CD14-positive monocyte (primary cell): ENCODE results near the gene CAPN13. TPM values are rescaled to one million over a fixed set of nuclear protein-coding genes. Genes with fewer than 3 reads are reported as not detected.

Experiments used
- DNase-seq, 3 donors: peaks; one replicate each; pipeline ENCODE4 v3.0.0-alpha.2; 2011 to 2022
- H2AFZ ChIP-seq: 2 replicates; pipeline ENCODE4 v1.6.0; 2012; ENCODE audit warnings: mild to moderate bottlenecking, low read depth, low read length, inconsistent platforms; ENCODE audit not compliant: insufficient read depth, poor library complexity, severe bottlenecking
- H3K27ac ChIP-seq, 2 donors: 1 replicate in 1 of 2; 2 replicates in 1 of 2; pipeline ENCODE4 v1.5.1; 2012 to 2013; ENCODE audit warnings: low read length in 2 of 2, control low read depth in 1 of 2, inconsistent platforms in 1 of 2, low read depth in 1 of 2, mild to moderate bottlenecking in 1 of 2
- H3K27me3 ChIP-seq, 2 donors: one replicate each; pipeline versions ENCODE4 v1.6.0 to v1.6.1; 2011 to 2013; ENCODE audit warnings: low read length in 2 of 2; ENCODE audit not compliant: control insufficient read depth in 2 of 2, insufficient read depth in 2 of 2
- H3K36me3 ChIP-seq, 2 donors: replicated peaks in 1 of 2; 1 replicate in 1 of 2; 2 replicates in 1 of 2; pipeline versions ENCODE4 v1.5.1 to v1.6.1; 2012 to 2013; ENCODE audit warnings: low read length in 2 of 2, control low read depth in 1 of 2, inconsistent platforms in 1 of 2, mild to moderate bottlenecking in 1 of 2; ENCODE audit not compliant: insufficient read depth in 2 of 2, control insufficient read depth in 1 of 2
- H3K4me1 ChIP-seq, 2 donors: 1 replicate in 1 of 2; 2 replicates in 1 of 2; pipeline versions ENCODE4 v1.5.1 to v1.6.1; 2012 to 2013; ENCODE audit warnings: low read length in 2 of 2, control low read depth in 1 of 2, inconsistent platforms in 1 of 2, mild to moderate bottlenecking in 1 of 2, moderate library complexity in 1 of 2; ENCODE audit not compliant: insufficient read depth in 2 of 2, control insufficient read depth in 1 of 2
- H3K4me2 ChIP-seq: replicated peaks from 2 replicates; pipeline ENCODE3; 2012; ENCODE audit warnings: low read length, moderate library complexity, mild to moderate bottlenecking; ENCODE audit not compliant: poor library complexity, severe bottlenecking; ENCODE audit errors: extremely low read depth
- H3K4me3 ChIP-seq, 3 experiments: fragments of 200-600 bp in 1 of 3; sonication (generic) in 1 of 3; replicated peaks in 1 of 3; 1 replicate in 2 of 3; 2 replicates in 1 of 3; pipeline ENCODE4 v1.5.1; 2011 to 2013; ENCODE audit warnings: low read length in 3 of 3, mild to moderate bottlenecking in 3 of 3, control low read depth in 2 of 3, low read depth in 2 of 3, inconsistent platforms in 1 of 3, moderate library complexity in 1 of 3
- H3K79me2 ChIP-seq: 2 replicates; pipeline ENCODE4 v1.6.0; 2012; ENCODE audit warnings: mild to moderate bottlenecking, control low read depth, inconsistent platforms, low read length, moderate library complexity; ENCODE audit not compliant: insufficient read depth
- H3K9ac ChIP-seq: 2 replicates; pipeline ENCODE4 v1.6.0; 2017; ENCODE audit warnings: low read length, mild to moderate bottlenecking; ENCODE audit not compliant: insufficient read depth, poor library complexity, severe bottlenecking
- H3K9me3 ChIP-seq, 2 donors: replicated peaks in 1 of 2; 1 replicate in 1 of 2; 2 replicates in 1 of 2; pipeline versions ENCODE4 v1.5.1 to v1.6.1; 2012 to 2013; ENCODE audit warnings: low read length in 2 of 2, control low read depth in 1 of 2; ENCODE audit not compliant: control insufficient read depth in 1 of 2, insufficient read depth in 1 of 2
- H4K20me1 ChIP-seq: 2 replicates; pipeline ENCODE4 v1.6.0; 2012; ENCODE audit warnings: mild to moderate bottlenecking, low read length, control low read depth, moderate library complexity; ENCODE audit not compliant: insufficient read depth
- H3K27ac Mint-ChIP-seq, 7 donors: one replicate each; pipeline ENCODE4 v1.8.0; 2020; ENCODE audit warnings: mild to moderate bottlenecking in 7 of 7, mixed read lengths in 7 of 7, moderate library complexity in 6 of 7, inconsistent platforms in 2 of 7
- H3K27me3 Mint-ChIP-seq, 3 donors: one replicate each; pipeline ENCODE4 v1.8.0; 2021 to 2022; ENCODE audit warnings: low read depth in 3 of 3, mild to moderate bottlenecking in 3 of 3, mixed read lengths in 3 of 3, moderate library complexity in 3 of 3, inconsistent platforms in 1 of 3
- H3K36me3 Mint-ChIP-seq, 2 donors: one replicate each; pipeline ENCODE4 v1.8.0; 2020; ENCODE audit warnings: mixed read lengths in 2 of 2, inconsistent platforms in 1 of 2, mild to moderate bottlenecking in 1 of 2
- H3K4me1 Mint-ChIP-seq: one replicate; pipeline ENCODE4 v1.8.0; 2020; ENCODE audit warnings: mild to moderate bottlenecking, mixed read lengths
- H3K4me3 Mint-ChIP-seq, 2 donors: one replicate each; pipeline ENCODE4 v1.8.0; 2020; ENCODE audit warnings: mild to moderate bottlenecking in 2 of 2, mixed read lengths in 2 of 2, moderate library complexity in 1 of 2
- H3K9me3 Mint-ChIP-seq, 7 donors: one replicate each; pipeline ENCODE4 v1.8.0; 2020 to 2022; ENCODE audit warnings: mixed read lengths in 7 of 7, mild to moderate bottlenecking in 6 of 7, moderate library complexity in 6 of 7, inconsistent platforms in 2 of 7
- WGBS: methylation state at CpG from one replicate; pipeline ENCODE4 v1.1.5; 2013; ENCODE audit warnings: missing lambda C conversion rate; ENCODE audit not compliant: insufficient coverage; 5-methylcytosine and 5-hydroxymethylcytosine counted together
- intact Hi-C, 2 donors: fragments of 100-400 bp; cut with micrococcal nuclease; formaldehyde crosslinking; loops; one replicate each; pipeline versions ENCODE4 v1.15.0 to v1.15.1; 2023
- polyA plus RNA-seq, 3 donors: library from polyadenylated mRNA; depleted of rRNA in 1 of 3; unstranded in 2 of 3; stranded (reverse) in 1 of 3; fragments of 300-500 nt in 2 of 3; fragments of >200 nt in 1 of 3; fragmentation: Illumina TruSeq in 2 of 3; gene quantifications; 1 replicate in 2 of 3; 2 replicates in 1 of 3; pipeline ENCODE4 v1.2.3, GENCODE V29; 2012 to 2021
- TF ChIP-seq, protein P1 (sequence below): fragments of 200-600 bp; IDR thresholded peaks from one replicate; pipeline ENCODE4 v1.8.0; 2022; ENCODE audit warnings: antibody characterized with exemption, mild to moderate bottlenecking

The CAPN13 gene
- polyA plus RNA-seq, 3 donors: not detected

- Mint-ChIP-seq H3K27ac (no peak overlapping the region), H3K9me3 (no peaks in the 10 kb centered on the region), H3K4me3 (no peak overlapping the region), H3K27me3 (peaks cover 0 to 7% (median 6%) of the 10 kb centered on the region in 3 donors), H3K4me1 (no peaks in the 10 kb centered on the region), H3K36me3 (no peaks in the 10 kb centered on the region)
- H3K27me3 ChIP-seq: peaks cover 2% of the 10 kb centered on the region in 2 donors
- H3K4me1 ChIP-seq: no peaks in the 10 kb centered on the region
- H3K4me2 ChIP-seq: no peak overlapping the region
- whole genome bisulfite sequencing: 100% methylated on average over 5 of the region's 16 CpGs
- H3K36me3 ChIP-seq: no peaks in the 10 kb centered on the region
- H3K9ac ChIP-seq: no peak overlapping the region
- DNase-seq: no peak
- TF ChIP-seq, protein P1, sequence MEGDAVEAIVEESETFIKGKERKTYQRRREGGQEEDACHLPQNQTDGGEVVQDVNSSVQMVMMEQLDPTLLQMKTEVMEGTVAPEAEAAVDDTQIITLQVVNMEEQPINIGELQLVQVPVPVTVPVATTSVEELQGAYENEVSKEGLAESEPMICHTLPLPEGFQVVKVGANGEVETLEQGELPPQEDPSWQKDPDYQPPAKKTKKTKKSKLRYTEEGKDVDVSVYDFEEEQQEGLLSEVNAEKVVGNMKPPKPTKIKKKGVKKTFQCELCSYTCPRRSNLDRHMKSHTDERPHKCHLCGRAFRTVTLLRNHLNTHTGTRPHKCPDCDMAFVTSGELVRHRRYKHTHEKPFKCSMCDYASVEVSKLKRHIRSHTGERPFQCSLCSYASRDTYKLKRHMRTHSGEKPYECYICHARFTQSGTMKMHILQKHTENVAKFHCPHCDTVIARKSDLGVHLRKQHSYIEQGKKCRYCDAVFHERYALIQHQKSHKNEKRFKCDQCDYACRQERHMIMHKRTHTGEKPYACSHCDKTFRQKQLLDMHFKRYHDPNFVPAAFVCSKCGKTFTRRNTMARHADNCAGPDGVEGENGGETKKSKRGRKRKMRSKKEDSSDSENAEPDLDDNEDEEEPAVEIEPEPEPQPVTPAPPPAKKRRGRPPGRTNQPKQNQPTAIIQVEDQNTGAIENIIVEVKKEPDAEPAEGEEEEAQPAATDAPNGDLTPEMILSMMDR: no peak
- H2AFZ ChIP-seq: no peak overlapping the region
- H3K4me3 ChIP-seq: no peak overlapping the region
- no peak overlapping the region for H3K27ac ChIP-seq
- intact Hi-C loops: no loop called here
- no peaks in the 10 kb centered on the region for H3K79me2 ChIP-seq
- H3K9me3 ChIP-seq: no peaks in the 10 kb centered on the region
- no peaks in the 10 kb centered on the region for H4K20me1 ChIP-seq
Observed at GRCh38 chr2:30730736-30731647, 76.3 kb downstream of the CAPN13 start.

DNA sequence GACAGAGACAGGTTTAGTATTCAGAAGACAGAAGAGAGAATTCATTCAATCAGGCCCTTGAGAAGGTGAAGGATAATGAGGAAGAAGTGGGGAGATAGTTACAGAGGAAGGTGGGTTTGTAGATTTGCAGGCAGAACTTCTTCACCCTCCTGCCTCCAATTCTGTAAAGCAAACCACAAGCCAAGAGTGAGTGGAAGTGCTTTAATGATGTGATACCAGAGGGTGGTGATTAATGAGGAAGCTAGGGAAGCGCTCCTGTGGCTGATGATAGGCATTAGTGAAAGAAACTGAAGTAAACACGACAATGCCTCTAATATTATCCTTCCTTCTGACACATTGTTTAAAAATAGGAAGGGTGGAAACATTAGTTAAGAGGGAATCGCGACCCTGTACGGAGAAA is 78.2 kb downstream of the CAPN13 start:
- peaks cover 4 to 13% (median 6%) of the 10 kb centered on the region in 3 donors for H3K27me3 Mint-ChIP-seq
- no peak overlapping the region for H3K27ac Mint-ChIP-seq
- intact Hi-C loops: no loop called here
- Histone ChIP-seq H3K79me2 (no peaks in the 10 kb centered on the region), H3K9me3 (no peaks in the 10 kb centered on the region), H2AFZ (no peak overlapping the region), H3K4me1 (no peaks in the 10 kb centered on the region), H3K27ac (no peak overlapping the region), H3K27me3 (peaks cover 6 to 8% of the 10 kb centered on the region in 2 donors), H3K4me3 (no peak overlapping the region), H3K36me3 (no peaks in the 10 kb centered on the region), H3K9ac (no peak overlapping the region), H3K4me2 (no peak overlapping the region), H4K20me1 (no peaks in the 10 kb centered on the region)
- TF ChIP-seq, protein P1: no peak
- no peaks in the 10 kb centered on the region for H3K36me3 Mint-ChIP-seq
- no peak overlapping the region for H3K4me3 Mint-ChIP-seq
- no peaks in the 10 kb centered on the region for H3K4me1 Mint-ChIP-seq
- no CpG with 5 or more reads among the region's 5 CpGs for WGBS
- H3K9me3 Mint-ChIP-seq: no peaks in the 10 kb centered on the region
- DNase-seq: no peak
